ENCODE data around the gene SPON1. TPM values are rescaled to one million over a fixed set of nuclear protein-coding genes. Genes with fewer than 3 reads are reported as not detected.

The SPON1 gene
- total and polyA plus RNA-seq, 10 of the 15 experiments (the other 5 are each of a cell fraction or from before 2014, with no cell fraction given) = 0.13 to 1.1 (median 0.18) TPM; not detected in 5

GRCh38 chr11:14310679-14311078, 348.2 kb downstream of the SPON1 start:
- H3K79me2 ChIP-seq (ENCODE audit: control insufficient read depth, insufficient read depth, low read length) = peaks cover 88% of the 10 kb centered on the region

More at GRCh38 chr11:14310679-14311078, 348.2 kb downstream of the SPON1 start:
- no peak overlapping the region for H3K4me2 ChIP-seq (ENCODE audit: control insufficient read depth, insufficient read depth)
- no peaks in the 10 kb centered on the region for H4K20me1 ChIP-seq (ENCODE audit: control insufficient read depth, insufficient read depth)
- intact Hi-C loops (cut with micrococcal nuclease; ENCODE audit: unreplicated experiment) (no loop called here), in situ Hi-C loops (cut with MboI) (no loop called here)
- CTCF ChIA-PET = interaction anchor here (2.7 to 15.6 kb wide), 4 partner anchors 9 to 106 kb away, joined by 10 to 271 read pairs (median 22); no protein-coding TSS in a partner anchor
- H3K9me3 ChIP-seq (replicated peaks; ENCODE audit: control insufficient read depth, insufficient read depth, low read length) = no peaks in the 10 kb centered on the region
- no peak for ATAC-seq
- TF ChIP-seq EED (IDR thresholded peaks at IDR 0.05; ENCODE audit: low read depth) = no peak
- TF ChIP-seq RUNX3 (IDR thresholded peaks at IDR 0.05; ENCODE audit: low read length) = no peak
- TF ChIP-seq CEBPB (IDR thresholded peaks at IDR 0.05; ENCODE audit: borderline replicate concordance in 1 of 2, low read depth in 2 of 2, low read length in 2 of 2) = no peak
- no peak for TF ChIP-seq EP300 (IDR thresholded peaks at IDR 0.05; ENCODE audit: borderline replicate concordance in 1 of 2, control insufficient read depth in 1 of 2, low read depth in 2 of 2, low read length in 2 of 2)
- TF ChIP-seq ZNF687 (IDR thresholded peaks at IDR 0.05) = no peak
- 0 out of 2 replicates have a peak, but pooled peaks have one; percentile 14 for TF ChIP-seq IKZF1 (conservative IDR thresholded peaks at IDR 0.05)
- no peak for TF ChIP-seq BRCA1 (IDR thresholded peaks at IDR 0.05; ENCODE audit: low read depth, low read length)
- SMC1A ChIA-PET (ENCODE audit: uncharacterized antibody, unreplicated experiment) = interaction anchor here (1.1 to 10.3 kb wide), 7 partner anchors 8 to 103 kb away, joined by 3 to 89 read pairs (median 43); no protein-coding TSS in a partner anchor
- no TSS peak for BruUV-seq (replicated peaks)
- H2AFZ ChIP-seq (ENCODE audit: control insufficient read depth, low read depth, low read length) = no peak overlapping the region
- no peaks in the 10 kb centered on the region for H3K27me3 ChIP-seq (replicated peaks in 1 of 2; ENCODE audit: control insufficient read depth in 2 of 2, insufficient read depth in 2 of 2, low read length in 1 of 2)
- H3K9ac ChIP-seq (ENCODE audit: control insufficient read depth, insufficient read depth, low read length) = no peak overlapping the region
- no peaks in the 10 kb centered on the region for H3K36me3 ChIP-seq (ENCODE audit: control insufficient read depth in 2 of 2, insufficient read depth in 2 of 2, low read length in 1 of 2)
- H3K4me3 ChIP-seq = no peak overlapping the region
- peak overlapping the region; percentile 53 for H3K27ac ChIP-seq (ENCODE audit: control insufficient read depth, insufficient read depth)
- H3K4me1 ChIP-seq (ENCODE audit: control insufficient read depth, insufficient read depth, low read length) = peaks cover 64% of the 10 kb centered on the region
- WGBS (ENCODE audit: insufficient coverage, insufficient replicate concordance, low lambda C conversion rate, missing lambda C conversion rate) = 24% methylated on average over 1 of the region's 1 CpG
- RAD21 ChIA-PET (ENCODE audit: unreplicated experiment) = interaction anchor here (1.0 to 3.0 kb wide), 4 partner anchors 11 to 142 kb away, joined by 4 to 15 read pairs (median 5); no protein-coding TSS in a partner anchor
- DNase-seq (ENCODE audit: low read depth, low spot score) = no peak
- POLR2A ChIA-PET = interaction anchor here (0.9 kb wide), 1 partner anchor 10 kb away, joined by 5 read pairs; no protein-coding TSS in a partner anchor
- FAIRE-seq = no peak
